DOHH2 (cell line): Measurements from ENCODE around the gene KANK4.

Experiments
- H3F3A ChIP-seq: fragments of 200-600 bp; sonication (generic), shearing (Covaris generic); 2 replicates; pipeline ENCODE4 v1.6.0; 2016; ENCODE audit warnings: antibody characterized with exemption, mild to moderate bottlenecking; ENCODE audit not compliant: control insufficient read depth, insufficient read depth
- H3K27ac ChIP-seq: fragments of 200-600 bp; sonication (generic); 2 replicates; pipeline ENCODE4 v1.5.1; 2014; ENCODE audit warnings: low read depth, mild to moderate bottlenecking, low read length, moderate library complexity
- H3K27me3 ChIP-seq: fragments of 200-600 bp; sonication (generic); 2 replicates; pipeline ENCODE4 v1.6.1; 2014; ENCODE audit warnings: mild to moderate bottlenecking, low read length, mixed read lengths; ENCODE audit not compliant: control insufficient read depth
- H3K36me3 ChIP-seq: fragments of 200-600 bp; sonication (generic); 2 replicates; pipeline ENCODE4 v1.6.1; 2014; ENCODE audit warnings: mild to moderate bottlenecking, low read length, moderate library complexity, mixed read lengths; ENCODE audit not compliant: control insufficient read depth
- H3K4me1 ChIP-seq: fragments of 200-600 bp; sonication (generic); 2 replicates; pipeline ENCODE4 v1.6.1; 2014; ENCODE audit warnings: mild to moderate bottlenecking, low read length, mixed read lengths; ENCODE audit not compliant: control insufficient read depth
- H3K4me2 ChIP-seq: fragments of 200-600 bp; sonication (generic); 2 replicates; pipeline ENCODE4 v1.6.0; 2014; ENCODE audit warnings: mild to moderate bottlenecking, low read length, moderate library complexity
- H3K4me3 ChIP-seq: fragments of 200-600 bp; sonication (generic); 2 replicates; pipeline ENCODE4 v1.5.1; 2014; ENCODE audit warnings: mild to moderate bottlenecking, low read length, mixed read lengths
- H3K79me2 ChIP-seq: fragments of 200-600 bp; sonication (generic); 2 replicates; pipeline ENCODE4 v1.6.1; 2014; ENCODE audit warnings: mild to moderate bottlenecking, low read length, mixed read lengths; ENCODE audit not compliant: control insufficient read depth
- H3K9me2 ChIP-seq: fragments of 200-600 bp; sonication (generic); replicated peaks from 2 replicates; pipeline ENCODE4 v1.6.1; 2014; ENCODE audit warnings: mild to moderate bottlenecking, low read length, mixed read lengths; ENCODE audit not compliant: control insufficient read depth
- H3K9me3 ChIP-seq: fragments of 200-600 bp; sonication (generic); 2 replicates; pipeline ENCODE4 v1.6.1; 2014; ENCODE audit warnings: antibody characterized with exemption, low read length, mixed read lengths; ENCODE audit not compliant: control insufficient read depth, insufficient read depth
- H4K20me1 ChIP-seq: fragments of 200-600 bp; sonication (generic); 2 replicates; pipeline ENCODE4 v1.6.0; 2014; ENCODE audit warnings: low read depth, mild to moderate bottlenecking, antibody characterized with exemption, low read length, moderate library complexity; ENCODE audit not compliant: control insufficient read depth, insufficient read depth
- CTCF ChIP-seq: fragments of 200-600 bp; sonication (generic); IDR thresholded peaks from one replicate; pipeline ENCODE4 v1.5.1; 2014; ENCODE audit warnings: antibody characterized with exemption, mild to moderate bottlenecking, low read depth, low read length; ENCODE audit not compliant: poor library complexity, severe bottlenecking
- EZH2phosphoT487 ChIP-seq: fragments of 200-600 bp; sonication (generic); IDR thresholded peaks from 2 replicates; pipeline ENCODE4 v1.6.1; 2017; ENCODE audit warnings: borderline replicate concordance, mild to moderate bottlenecking, antibody characterized with exemption, low read length, moderate library complexity, mixed read lengths

The KANK4 gene

GRCh38 chr1:62280960-62281465, 38.2 kb downstream of the KANK4 start:
- Histone ChIP-seq H3K27ac (no peak overlapping the region), H3K4me2 (no peak overlapping the region), H3K9me2 (no peaks in the 10 kb centered on the region), H3K27me3 (peaks cover 7% of the 10 kb centered on the region; the same call in 1 of the 2 replicates), H3K79me2 (no peaks in the 10 kb centered on the region), H3K4me1 (no peaks in the 10 kb centered on the region), H3K4me3 (no peak overlapping the region), H3K36me3 (no peaks in the 10 kb centered on the region), H3F3A (no peaks in the 10 kb centered on the region), H4K20me1 (no peaks in the 10 kb centered on the region), H3K9me3 (0 out of 2 replicates have a peak, but pooled peaks cover 4% of the 10 kb centered on the region)
- TF ChIP-seq CTCF (no peak), EZH2phosphoT487 (no peak)

- Histone ChIP-seq H4K20me1 (no peaks in the 10 kb centered on the region), H3K4me3 (no peak overlapping the region), H3K27ac (no peak overlapping the region), H3K36me3 (no peaks in the 10 kb centered on the region), H3K27me3 (peaks cover 7% of the 10 kb centered on the region; the same call in 1 of the 2 replicates), H3K9me2 (no peaks in the 10 kb centered on the region), H3K4me1 (no peaks in the 10 kb centered on the region), H3K79me2 (no peaks in the 10 kb centered on the region), H3F3A (no peaks in the 10 kb centered on the region), H3K9me3 (0 out of 2 replicates have a peak, but pooled peaks cover 4% of the 10 kb centered on the region), H3K4me2 (no peak overlapping the region)
- TF ChIP-seq CTCF, result no peak
Measured at GRCh38 chr1:62280150-62280549, 39.1 kb downstream of the KANK4 start.

GRCh38 chr1:62276791-62277190, 42.4 kb downstream of the KANK4 start:
- no peaks in the 10 kb centered on the region for H3K36me3 ChIP-seq
- no peaks in the 10 kb centered on the region for H3K27me3 ChIP-seq
- TF ChIP-seq CTCF (no peak), EZH2phosphoT487 (no peak)
- no peak overlapping the region for H3K4me2 ChIP-seq
- peaks cover 9% of the 10 kb centered on the region for H3K4me1 ChIP-seq
- no peaks in the 10 kb centered on the region for H3K9me2 ChIP-seq
- H3K27ac ChIP-seq, result no peak overlapping the region
- H4K20me1 ChIP-seq, result no peaks in the 10 kb centered on the region
- H3F3A ChIP-seq, result no peaks in the 10 kb centered on the region
- H3K79me2 ChIP-seq, result no peaks in the 10 kb centered on the region
- no peak overlapping the region for H3K4me3 ChIP-seq
- H3K9me3 ChIP-seq, result 0 out of 2 replicates have a peak, but pooled peaks cover 4% of the 10 kb centered on the region
